HG03565 (cell line): ENCODE measurements around the gene FHL2.

Experiments used
- ATAC-seq: cut with Tn5 transposase; IDR thresholded peaks from one replicate; pipeline ENCODE4 v1.9.1; 2021; ENCODE audit warnings: mild to moderate bottlenecking, moderate library complexity; ENCODE audit not compliant: unreplicated experiment

FHL2 gene

GRCh38 chr2:105422801-105423200 lies 23.9 kb upstream of the FHL2 start:
- ATAC-seq, result no peak

GRCh38 chr2:105421053-105421452 lies 22.2 kb upstream of the FHL2 start:
- ATAC-seq, result no peak

GRCh38 chr2:105418522-105418921 lies 19.7 kb upstream of the FHL2 start:
- ATAC-seq, result no peak

GRCh38 chr2:105417857-105418436 lies 19.1 kb upstream of the FHL2 start:
- ATAC-seq, result no peak

- ATAC-seq, result no peak
Measured at GRCh38 chr2:105416156-105416555, 17.3 kb upstream of the FHL2 start.

GRCh38 chr2:105415007-105415406 lies 16.2 kb upstream of the FHL2 start:
- ATAC-seq, result no peak

DNA sequence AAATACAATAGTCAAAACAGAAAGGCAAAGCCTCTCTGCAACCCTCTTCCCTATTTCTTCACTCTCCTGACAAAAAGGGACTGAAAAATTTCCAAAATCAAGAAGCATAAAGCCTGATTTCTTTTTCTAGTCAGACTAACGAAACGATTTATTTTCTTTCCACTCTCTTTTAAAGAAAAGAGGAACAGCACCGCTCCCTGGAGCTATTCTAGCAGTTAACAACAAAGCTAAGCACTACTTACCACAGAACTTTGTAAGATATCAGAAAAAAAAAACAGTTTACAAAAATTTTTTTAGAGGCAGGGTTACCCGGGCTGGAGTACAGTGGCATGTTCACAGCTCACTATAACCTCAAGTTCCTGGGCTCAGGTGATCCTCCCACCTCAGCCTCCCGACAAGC lies 14.4 kb upstream of the FHL2 start:
- no peak for ATAC-seq

GRCh38 chr2:105412584-105412983 lies 13.7 kb upstream of the FHL2 start:
- ATAC-seq, result no peak

DNA sequence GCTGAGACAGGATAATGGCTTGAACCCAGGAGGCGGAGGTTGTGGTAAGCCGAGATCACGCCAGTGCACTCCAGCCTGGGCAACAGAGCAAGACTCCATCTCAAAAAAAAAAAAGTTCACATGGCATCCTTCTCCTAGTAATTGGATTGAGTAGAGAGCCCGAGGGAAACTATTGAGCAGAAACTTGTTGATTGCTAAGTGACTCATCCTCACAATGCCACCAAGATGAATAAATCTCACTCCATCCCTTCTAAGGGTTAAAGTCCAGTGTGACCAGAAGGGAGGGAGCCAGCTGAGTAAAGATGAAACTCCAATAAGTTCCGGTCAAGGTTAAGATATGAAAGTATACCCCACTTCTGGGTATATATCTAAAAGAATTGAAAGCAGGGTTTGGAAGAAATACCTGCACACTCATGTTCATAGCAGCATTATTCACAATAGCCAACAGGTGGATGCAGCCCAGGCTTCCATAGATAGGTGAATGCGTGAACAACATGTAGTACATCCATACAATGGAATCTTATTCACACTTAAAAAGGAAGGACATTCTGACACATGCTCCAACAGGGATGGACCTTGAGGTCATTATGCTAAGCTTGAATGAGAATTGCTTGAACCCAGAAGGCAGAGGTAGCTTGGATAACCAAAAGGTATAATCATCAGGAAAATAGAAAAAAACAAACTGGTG lies 13.0 kb upstream of the FHL2 start:
- ATAC-seq, result no peak

DNA sequence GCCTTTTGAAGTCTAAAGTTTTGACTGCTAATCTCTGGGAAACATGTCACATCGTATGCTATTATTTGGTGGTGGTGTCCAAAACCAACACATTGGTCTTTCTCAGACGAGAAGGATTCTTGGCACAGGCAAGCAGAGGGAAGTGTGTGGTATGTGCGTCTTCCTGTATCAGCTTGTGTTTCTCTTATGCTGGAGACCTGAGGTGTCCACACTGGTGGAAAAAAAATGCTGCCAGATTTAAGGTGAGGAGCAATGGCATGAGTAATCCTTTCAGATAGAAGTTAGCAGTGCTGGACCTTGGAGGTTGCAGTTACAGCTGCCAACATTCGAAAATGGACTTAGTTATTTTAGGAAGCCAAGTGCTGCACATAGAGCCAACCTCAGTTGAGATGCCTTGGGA lies 11.7 kb upstream of the FHL2 start:
- ATAC-seq, result no peak

DNA sequence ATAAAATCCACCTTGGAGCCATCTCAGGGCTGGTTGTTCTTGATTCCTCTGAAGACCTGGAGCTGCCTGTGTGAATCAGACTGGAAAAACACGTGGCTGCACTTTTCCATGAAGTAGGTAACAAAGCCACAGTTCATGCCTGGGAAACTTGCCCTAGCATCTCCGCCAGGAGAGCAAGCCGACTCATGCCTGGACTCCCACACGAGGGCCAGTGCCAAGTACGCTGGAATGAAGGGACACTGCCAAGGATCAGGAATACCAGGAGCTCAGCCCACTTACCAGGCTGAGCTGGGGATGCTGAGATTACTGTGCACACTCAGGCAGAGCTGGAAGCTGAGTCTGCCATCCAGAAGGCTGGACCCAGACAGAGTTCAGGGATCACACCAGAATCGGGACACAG lies 10.9 kb upstream of the FHL2 start:
- ATAC-seq, result no peak

DNA sequence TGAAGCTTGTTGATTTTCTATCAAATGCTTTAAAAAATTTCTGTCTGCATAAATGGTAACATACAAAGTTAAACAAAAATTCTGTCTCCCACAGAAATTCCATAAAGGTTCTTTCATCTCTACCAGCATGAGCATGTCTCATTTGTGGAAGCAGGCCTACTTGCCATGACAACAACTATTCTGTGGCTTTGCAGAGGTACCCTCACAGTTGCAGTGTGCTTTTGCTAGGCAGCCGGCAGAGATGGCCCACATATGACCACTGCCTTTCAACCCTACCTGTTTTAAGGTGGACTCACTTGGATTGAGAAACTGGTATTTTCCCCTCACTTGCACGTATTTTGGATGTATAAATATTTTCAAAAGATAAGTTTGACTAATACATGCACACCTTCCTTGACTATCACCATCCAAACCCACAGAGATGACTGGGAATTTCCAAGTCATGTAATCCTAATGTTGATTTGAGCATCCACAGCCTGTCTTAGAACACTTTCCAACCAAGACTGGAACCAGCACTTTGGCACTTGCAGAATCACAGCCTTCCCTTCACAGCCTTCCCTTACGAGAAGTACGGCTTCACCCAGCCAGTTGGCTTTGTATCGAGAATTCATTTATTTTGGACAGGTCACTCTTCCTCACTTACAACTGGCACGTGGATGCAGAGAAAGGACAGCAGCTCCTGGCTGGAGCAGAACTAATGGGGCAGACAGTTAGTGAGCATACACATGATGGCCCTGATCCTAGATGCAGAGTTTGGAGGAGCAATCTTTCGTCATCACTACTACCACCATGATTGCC lies 9.3 kb upstream of the FHL2 start:
- ATAC-seq, result no peak

- no peak for ATAC-seq
Measured at GRCh38 chr2:105406221-105406620, 7.4 kb upstream of the FHL2 start.

- ATAC-seq, result no peak
Measured at GRCh38 chr2:105405291-105405690, 6.4 kb upstream of the FHL2 start.

- no peak for ATAC-seq
Measured at GRCh38 chr2:105404736-105405135, 5.9 kb upstream of the FHL2 start.

- ATAC-seq, result no peak
Measured at GRCh38 chr2:105403783-105404698, 5.2 kb upstream of the FHL2 start.

GRCh38 chr2:105403241-105403782 lies 4.5 kb upstream of the FHL2 start:
- ATAC-seq, result no peak

GRCh38 chr2:105402809-105403208 lies 4.0 kb upstream of the FHL2 start:
- no peak for ATAC-seq

DNA sequence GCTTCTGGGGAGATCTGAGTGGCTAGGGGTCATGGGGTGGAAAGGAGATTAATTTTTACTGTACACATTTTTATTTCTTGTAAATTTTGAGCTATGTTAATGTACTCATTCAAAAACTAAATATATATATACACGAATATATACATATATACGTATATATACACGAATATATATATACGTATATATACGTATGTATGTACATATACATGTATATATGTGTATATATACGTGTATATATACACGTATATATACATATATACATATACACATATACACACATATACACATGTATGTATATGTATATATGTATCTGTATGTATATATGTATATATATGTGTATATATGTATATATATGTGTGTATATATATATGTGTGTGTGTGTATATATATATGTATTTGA lies 3.0 kb upstream of the FHL2 start:
- no peak for ATAC-seq

- ATAC-seq, result no peak
Measured at GRCh38 chr2:105400138-105400540, 1.3 kb upstream of the FHL2 start.
